Measurements from ENCODE around the gene ACSL6. TPM values are rescaled to one million over a fixed set of nuclear protein-coding genes. Genes with fewer than 3 reads are reported as not detected.
A peak's percentile ranks its signal among the peaks of the same experiment; 100 is the strongest.

Gene ACSL6
- polyA plus RNA-seq, 1 donor = 1.4 TPM

DNA sequence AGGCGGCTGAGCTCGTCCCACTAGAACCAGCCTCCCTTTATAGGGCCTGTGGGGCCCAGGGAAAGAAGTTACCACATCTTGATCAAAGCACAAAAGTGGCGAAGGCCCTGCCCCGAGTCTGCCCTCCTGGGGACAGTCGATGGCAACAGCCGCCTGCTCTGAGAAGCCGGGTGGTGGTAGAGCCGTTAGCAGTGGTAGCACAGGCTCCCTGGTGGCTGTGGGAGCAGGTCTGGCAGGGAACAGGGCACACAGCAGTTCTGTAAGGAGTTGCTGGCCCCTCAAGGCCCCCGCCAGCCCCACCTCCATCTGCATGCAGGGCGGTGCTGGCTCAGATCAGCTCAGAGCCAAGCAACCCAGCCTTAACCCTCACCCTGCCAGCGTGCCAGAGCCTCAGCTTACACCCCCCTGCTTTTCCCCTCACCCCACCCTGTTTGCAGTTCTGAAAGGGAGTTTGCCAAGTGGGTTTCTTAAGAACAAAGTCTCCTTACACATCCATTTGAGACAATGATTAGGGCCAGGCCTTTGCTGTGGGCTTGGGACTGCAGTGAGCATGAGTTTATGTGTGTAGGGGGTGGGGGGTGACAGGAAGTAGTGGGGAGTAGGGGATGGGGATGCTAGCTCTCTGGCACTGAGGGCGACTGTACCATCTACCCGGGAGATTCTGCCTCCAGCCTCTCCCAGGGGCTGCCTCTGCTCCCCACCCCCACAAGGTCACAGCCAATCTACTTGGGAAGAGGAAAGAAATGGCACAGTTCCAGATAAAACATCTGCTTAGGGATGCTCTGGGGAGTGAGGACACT lies 11.8 kb downstream of the ACSL6 start:
- no peak for DNase-seq

DNA sequence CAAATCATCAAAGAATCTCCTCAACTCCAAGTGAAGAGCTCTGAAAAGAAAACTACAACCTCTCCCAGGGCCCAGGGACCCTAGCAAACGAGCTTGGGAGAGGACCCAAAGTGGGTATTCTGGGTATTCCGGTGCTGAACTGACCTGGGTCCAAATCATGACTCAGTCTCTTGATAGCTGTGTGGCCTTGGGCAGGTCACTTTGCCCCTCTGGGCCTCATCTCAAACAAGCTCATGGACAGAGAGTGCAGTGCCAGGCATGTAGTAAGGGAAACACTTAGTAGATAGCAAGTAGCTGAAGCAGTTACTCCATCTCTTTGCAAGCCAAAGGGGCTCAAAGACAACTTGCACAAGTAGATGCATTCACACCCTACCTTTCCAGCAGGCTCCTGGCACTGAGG lies 12.4 kb downstream of the ACSL6 start:
- DNase-seq = no peak

DNA sequence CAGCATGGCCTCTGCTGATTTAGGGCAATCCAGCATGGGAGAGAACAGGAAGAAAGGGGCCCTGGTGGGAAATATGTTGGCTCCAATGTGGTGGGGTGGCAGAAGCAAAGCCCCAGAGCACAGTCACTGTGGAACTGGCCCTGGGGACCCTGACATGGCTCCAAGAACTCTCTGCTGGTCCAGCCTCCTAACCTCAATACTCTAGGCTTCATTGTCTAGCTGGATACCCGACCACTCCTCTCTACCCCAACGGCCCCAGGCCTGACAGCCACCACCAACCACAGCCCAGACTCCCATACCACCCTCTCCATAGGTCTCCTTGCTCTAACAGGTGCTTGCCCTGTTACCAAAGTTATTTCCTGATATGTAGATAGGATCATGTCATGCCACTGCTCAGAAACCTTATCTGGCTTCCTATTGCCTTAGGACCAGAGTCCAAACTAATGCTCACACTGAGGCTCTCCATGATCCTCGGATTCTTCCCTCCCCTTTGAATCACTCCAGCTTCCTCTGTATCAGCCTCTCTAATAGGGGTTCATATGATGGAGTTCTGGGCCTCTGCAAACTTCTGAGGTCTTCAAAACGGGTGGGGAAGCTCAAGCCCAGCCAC lies 12.9 kb downstream of the ACSL6 start:
- DNase-seq = no peak

DNA sequence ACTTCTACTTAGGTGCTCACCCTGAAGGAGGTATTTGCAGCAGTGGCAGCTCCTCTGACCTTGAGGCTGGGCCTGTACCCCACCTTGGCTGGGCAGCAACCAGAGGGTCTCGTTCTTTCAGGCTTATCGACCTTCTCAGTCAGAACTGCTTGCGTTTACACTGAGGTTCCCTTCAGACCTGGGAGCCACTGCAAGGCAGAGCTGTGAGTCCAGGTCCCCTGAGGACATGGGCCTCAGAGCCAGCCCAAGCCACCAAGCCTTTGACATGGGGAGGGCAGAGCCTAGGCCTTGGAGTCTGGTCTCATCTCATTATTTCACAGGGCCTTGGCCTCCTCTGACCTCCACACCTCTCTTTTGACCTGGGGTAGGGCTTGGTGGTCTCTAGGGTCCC lies 13.7 kb downstream of the ACSL6 start:
- no peak for DNase-seq

DNA sequence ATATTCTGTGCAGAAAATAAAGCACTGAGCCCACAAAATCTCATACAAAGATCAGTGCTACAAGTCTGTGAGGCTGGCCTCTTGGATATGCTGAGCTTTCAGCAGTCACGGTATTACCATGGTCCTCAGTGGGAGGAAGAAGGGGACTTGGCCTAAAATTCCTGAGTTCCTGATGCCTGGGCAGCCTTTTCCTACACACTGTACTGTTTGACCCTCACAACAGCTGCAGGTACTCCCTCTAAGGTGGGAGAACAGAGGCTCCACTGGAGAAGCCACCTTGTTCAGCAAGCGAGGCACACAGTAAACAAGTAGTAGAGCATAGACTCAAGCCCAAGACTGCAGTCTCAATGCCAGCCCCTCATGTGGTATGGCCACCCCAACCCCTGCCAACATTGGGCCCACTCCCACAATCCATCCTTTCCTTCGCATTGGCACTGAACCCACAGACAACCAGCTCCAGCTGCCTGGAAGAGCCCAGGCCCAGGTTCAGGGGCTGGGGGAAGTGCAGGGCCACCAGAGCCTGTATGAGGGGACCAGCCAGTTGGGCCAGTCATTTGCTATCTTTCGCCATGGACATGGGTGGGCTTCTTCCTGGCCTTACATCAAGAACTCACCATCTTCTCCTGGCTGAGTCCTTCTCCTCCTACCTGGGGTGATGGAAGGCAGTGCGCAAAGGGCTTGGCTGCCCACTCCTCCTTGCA lies 14.3 kb downstream of the ACSL6 start:
- no peak for DNase-seq

DNA sequence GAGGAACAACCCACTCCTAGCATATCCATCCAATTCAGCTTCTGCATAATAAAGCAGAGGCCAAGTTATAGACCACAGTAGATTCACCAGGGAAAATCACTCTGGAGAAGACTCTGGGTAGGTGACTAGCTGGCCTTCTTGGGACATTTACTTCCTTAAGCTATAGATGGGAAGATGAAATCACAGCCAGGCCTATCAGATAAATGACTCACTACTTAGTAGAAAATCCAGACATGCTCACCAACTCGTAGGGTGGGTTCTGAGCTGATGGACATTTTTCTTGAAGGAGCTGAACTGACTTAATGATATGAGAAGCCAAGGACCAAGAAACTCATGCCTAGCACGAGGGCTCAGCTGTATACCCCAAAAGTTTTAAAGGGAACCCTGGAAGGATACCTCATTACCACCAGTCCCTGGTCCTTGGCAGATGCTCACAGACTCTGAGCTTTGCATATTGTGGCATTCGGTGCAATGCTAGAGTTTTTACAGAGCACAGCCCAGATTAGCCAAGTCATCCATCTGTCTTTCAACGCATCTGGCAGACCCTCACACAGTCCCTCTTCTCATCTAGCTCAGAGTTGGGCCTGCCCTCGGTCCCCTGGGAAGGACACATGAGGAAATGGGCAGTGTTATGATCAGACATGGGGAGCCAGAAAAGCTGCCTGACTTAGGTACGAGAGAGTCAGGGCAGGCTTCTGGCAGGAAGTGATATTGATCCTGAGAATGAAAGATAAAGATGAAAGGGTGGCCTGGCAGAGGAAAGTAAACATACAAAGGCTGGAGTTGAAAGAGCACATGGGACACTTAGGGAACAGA lies 15.0 kb downstream of the ACSL6 start:
- DNase-seq = no peak

DNA sequence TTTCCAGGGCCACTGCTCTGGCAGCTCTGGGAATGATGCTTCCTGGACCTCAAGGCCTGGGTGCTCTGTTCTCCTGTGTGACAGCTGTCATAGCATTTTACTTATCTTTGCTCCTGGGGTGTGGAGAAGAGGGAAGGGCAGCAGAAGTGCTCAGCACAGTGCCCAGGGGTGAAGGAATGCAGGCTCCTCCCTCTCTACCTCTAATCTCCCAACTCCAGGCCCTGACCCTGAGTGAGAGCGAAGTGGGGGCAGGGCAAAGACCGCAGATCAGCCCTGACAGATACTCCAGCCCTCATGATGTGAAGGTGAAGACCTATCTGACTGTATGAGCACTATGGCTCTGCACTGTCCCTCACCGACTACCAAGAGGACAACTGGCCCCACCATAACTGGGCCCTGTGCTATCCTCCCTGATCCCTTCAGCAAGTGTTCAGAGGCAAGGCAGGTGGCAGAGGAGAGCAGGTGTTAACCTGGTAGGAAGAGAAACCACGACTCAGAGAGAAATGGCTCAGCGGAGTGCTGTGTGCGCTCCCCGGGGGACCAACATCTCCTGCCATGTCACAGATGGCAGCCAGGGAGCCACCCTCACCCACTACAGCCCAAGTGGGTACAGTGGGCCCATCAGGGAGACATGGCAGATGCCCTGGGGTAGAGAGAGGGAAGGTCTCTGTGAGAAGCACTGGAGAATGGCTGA lies 16.8 kb downstream of the ACSL6 start:
- no peak for DNase-seq

DNA sequence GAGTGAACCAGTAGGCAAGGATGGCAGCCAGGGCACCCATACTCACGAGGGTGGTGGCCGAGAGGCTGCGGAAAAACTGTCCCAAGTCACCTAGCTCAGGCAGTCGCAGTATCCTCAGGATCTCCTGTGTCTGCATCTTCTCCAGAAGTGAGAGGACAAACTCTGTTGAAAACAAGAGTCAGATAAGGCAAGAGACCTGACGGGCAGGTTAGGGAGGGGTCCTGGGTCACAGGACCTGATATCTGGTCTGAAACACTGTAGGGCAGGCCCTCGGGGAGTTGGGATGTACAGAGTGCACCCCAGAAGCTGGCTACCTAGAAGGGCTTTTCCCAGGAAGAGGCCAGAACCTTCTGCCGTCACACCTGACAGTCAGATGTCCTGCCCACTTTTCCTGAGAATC lies 17.4 kb downstream of the ACSL6 start:
- DNase-seq = no peak

DNA sequence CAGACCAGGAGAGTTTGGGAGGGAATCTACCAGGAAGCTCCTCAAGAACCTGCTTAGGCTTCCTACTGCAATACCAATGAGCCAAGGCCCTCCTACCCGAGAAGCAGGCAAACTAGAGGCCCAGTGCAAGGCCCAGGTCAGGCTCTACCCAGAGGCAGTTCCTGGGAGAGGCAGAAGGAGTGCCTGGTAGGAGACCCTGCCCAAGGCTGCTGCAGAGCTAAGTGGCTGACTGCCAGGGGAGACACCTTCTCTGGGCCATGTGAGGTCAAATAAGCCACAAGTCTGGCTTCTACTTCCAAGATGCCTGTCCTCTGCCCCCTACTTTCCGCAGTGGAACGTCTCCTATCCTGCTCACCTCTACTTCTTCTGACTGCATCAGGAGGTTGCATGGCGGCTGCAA lies 17.8 kb downstream of the ACSL6 start:
- DNase-seq = no peak

DNA sequence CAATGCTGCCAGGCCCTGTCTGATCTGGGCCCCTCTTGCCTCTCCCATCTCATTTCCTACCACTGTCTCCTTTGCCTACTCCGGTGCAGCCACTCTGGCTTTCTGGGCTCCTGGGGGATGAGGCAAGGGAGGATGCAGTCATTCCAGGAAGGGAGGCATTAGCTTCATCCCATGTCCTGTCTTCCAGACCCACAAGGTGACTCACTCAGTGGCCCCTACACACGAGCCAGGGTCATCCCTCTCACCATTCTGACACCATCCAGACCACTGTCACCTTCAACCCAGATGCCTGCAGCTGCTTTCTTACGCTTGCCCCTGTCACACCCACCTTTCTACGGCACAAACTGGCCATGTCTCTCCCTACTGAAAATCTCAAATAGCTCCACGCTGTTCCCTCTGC lies 19.1 kb downstream of the ACSL6 start:
- DNase-seq = no peak

DNA sequence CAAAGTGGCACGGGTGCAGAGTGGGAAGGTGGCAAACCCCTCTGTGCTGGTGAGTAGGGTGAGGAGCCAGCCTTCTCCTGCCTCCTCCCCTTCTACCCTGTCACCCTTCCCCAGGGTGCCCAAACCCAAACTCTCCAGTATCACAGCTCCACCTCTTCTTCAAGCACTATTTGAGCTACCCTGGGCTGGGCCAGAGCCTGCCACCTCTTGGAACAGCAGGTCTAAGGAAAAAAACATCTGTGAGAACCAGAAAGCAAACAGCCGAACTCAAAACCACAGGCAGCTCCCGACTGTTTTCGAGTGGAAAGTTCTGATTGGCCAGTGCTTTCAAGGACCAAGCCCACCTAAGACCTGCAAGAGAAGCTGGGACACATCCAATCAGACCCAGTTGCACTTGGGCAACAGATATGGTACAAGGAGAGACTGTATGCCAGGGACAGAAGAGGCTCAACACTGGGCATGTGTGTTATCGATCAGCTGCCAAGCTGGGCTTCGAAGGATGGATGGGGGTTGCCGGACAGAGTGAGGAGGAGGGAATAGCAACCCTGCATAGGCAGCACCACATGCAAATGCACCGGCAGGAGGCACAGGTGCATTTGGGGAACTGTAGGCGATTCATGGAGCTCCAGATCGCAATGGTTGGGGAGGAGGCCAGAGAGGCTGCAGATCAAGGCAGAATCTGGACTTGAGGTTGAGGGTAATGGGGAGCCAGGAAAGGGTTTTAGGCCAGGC lies 19.7 kb downstream of the ACSL6 start:
- DNase-seq = no peak

DNA sequence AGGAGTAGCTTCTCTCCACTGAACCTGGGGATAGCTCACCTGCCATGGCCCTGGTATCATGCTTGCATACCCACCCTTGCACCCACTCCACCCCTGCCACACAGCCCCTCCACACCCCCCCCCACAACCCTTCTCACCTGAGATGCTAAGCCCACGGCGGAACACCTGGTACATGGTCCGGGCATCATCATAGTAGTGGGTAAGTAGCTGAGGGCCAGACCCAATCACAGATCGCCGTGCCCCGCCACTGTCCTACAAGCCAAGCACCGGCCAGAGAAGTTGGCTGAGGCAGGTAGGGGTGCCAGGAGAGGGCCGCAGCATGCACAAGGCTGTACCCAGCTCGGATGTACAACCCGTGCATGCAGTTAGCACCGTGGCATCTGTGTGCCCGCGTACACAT lies 20.7 kb downstream of the ACSL6 start:
- DNase-seq = no peak

DNA sequence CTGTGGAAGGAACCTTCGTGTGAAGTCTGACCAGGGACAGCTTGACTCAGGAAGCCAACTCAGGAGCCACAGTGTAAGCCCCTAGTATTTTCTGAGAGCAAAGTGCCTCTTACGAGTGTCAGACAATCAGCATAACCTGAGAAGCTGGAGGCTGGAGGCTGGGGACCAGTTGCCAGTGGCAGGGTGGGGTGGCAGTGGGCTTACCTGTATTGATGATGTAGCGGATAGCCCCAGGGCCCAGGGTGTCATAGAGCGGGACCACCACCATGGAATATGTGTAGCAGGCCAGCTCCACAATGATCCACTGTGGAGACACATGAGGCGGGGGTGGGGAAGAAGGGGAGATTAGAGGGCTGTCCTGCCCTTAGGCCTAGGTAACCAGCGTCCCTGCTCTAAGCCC lies 22.9 kb downstream of the ACSL6 start:
- DNase-seq = no peak

DNA sequence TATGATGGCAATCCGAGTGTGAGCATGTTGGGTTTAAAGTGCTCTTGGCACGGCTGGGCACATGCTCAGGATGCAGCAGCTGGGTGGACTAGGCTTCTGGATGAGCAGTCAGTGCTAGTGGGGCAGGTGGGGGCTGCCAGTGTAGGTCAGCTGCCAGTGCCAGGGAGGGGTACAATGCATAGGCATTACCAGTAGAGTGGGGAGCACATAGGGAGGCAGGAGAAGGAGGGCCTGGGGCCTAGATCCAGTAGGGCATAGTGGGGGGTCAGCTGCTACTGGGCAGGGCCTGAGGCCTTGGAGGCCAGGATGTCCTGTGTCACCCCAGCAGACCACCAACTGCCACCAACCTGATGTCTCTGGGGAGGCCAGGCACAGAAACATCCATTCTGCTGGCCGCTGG lies 24.2 kb downstream of the ACSL6 start:
- DNase-seq = no peak

DNA sequence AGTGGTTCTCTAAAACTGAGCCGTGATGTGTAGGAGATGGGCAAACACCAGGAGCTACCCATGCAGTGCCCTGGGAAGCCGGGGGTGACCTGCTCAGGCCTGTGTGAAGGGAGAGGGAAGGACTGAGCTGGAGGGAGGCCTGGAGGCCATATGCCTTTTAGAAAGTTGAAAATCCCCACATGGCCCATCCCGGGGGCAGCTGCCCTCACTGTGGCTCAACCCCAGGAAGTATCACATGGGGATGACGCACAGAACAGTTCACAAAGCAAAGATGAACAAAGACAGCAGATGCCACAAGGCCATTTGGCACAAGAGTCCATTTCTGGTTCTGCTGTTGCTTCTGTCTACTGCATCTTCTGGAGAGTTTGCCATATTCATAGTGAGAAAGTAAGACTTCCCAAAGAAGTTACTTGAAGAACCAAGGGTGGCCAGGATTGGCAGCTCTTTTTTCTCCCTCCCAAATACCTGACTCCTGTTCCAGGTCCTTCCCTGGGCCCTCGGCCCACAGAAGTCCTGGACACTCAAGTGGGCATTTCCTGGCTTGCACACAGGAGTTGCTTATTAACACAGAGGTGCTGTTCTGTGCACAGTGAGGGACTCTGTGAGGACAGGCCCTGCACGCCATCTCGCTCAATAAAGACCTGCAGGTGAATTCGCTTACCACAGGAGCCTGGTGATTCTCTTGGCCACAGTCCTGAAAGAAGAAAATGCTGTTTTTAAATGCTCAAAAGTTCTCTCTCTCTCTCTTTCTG lies 25.1 kb downstream of the ACSL6 start:
- no peak for DNase-seq

DNA sequence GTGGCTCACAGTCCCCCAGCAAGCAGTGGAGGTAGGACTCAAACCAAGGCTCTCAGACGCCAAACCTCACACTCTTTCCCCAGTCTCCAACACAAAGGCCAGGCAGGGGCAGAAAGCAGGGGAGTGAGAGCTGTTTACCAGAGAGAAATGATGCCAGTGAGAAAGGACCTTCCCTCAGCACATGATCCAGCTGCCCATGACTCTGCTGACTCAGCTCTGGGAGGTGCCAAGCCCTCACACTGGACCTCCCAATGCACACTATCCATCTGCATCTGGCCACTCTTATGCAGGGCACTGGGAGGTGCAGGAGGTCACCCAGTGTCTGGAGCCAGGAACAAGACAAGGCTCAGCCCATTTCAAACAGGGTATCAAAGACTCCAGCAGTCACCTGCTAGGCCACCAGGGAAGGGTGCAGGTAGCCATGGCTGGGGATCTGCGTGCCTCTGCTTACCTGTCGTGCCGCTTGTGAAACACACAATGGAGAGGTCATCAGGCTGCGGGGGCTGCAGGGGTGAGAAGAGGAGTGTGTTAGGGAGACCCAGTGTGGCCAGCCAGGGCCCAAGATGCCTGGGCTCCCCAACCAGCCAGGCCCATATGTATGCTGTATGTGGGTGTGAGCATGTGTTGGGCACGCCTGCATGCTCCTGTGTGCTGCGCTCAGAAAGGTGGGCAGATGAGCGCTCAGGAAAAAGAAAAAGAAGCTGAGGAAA lies 26.3 kb downstream of the ACSL6 start:
- DNase-seq = no peak

DNA sequence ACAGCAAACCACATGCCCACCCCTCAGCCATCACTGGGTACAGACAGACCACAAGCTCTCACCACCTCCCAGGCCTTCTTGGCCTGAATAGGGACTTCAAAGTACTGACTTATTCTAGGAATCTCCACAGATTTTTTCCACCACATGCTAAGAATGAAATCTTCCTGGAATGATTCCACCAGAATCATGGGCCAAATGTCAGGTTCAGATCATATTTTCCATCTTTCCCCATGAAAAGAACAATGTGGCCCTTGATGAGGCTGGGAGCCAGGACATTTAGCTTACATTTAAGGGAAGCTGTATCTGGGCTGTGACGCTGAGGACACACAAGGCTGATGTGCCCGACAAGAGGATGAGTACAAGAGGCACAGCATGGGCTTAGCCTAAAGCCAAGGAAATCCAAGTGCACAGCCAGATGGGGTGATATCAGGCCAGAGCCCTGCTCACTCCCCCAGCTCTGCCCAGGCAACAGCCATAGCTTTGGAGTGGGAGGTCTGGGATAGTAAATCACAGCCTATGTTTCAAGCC lies 28.1 kb downstream of the ACSL6 start:
- DNase-seq = peak; percentile 29

DNA sequence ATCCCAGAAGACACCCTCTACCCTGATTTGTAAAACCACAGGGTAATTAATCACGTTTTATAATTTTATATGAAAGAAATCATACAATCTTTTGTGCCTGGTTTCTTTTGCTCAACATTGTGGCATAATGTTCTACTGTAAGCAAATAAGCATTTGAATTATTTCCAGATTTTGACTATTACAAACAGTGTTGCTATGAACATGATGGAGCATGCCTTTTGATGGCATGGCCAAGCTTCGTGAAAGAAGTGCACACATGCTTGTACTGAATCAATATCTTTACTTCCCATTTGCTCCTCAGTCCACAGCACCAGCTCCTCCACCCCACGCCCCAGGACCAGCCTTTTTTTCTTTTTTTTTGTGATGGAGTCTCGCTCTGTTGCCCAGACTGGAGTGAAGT lies 29.9 kb downstream of the ACSL6 start:
- no peak for DNase-seq

DNA sequence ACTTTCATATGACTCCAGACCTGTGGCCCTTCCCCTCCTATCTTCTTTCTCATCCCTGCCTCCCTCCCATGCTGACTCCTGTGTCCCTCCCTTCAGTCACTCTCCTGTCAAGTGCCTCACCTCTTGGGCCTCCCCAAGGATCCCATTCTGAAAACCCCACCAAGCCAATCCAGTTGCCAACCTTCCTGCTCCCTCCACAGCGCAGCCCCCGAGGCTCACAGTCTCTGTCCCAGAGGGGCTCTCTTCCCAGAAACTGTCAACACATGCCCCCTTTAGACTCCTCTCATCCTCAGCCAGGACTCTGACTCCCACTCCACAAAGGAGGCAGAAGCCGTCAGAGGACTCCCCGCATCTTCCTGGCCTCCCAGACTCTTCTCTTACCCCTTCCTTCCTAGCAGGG lies 30.8 kb downstream of the ACSL6 start:
- DNase-seq = no peak

DNA sequence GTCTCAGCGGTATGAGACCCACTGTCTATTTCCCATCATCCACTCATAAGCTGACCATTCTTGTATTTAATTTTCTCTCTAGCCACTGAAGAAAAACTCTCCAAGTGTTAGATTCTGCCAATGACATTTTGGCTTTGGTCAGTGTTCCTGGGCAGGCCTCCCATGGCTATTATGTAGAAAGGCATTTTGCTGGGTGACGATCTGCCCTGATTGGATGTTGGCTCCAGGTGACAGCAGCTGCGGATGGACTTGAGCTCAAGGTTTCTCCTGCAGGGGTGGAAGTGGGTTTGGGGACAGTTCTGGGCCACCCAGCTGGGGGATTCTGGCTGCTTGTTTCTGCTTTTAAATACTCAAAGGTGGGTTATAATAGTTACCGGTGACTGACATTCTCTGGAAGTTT lies 31.6 kb downstream of the ACSL6 start:
- no peak for DNase-seq
